ENCODE measurements around the gene AVPI1.
"Not testable (repeated sequence)": the region's sequence is repeated elsewhere in the genome, so short reads cannot be mapped to it uniquely, and the experiment has no call there.

AVPI1 gene

GRCh38 chr10:97713826-97714400, 26.9 kb upstream of the AVPI1 start:
- peak overlapping the region; percentile 77 for H3K4me3 ChIP-seq (ENCODE audit: low read length)
- DNase-seq (ENCODE audit: low read depth, low spot score): peak; percentile 41

- peak within 1 kb of the TSS; percentile 77 for H3K4me3 ChIP-seq (ENCODE audit: low read length)
- peak; percentile 32 for DNase-seq (ENCODE audit: low read depth, low spot score)
Measured at GRCh38 chr10:97713339-97713825, 26.3 kb upstream of the AVPI1 start, which contains the start of gene MARVELD1. TSS of gene MARVELD1 (plus strand) at chr10:97713730. CDS start at chr10:97713877, 147 bp downstream.

- no peak for DNase-seq (ENCODE audit: low read depth, low spot score)
Measured at GRCh38 chr10:97711640-97712572, 24.9 kb upstream of the AVPI1 start.

GRCh38 chr10:97708976-97709946, 22.2 kb upstream of the AVPI1 start:
- DNase-seq (ENCODE audit: low read depth, low spot score): no peak
- H3K4me3 ChIP-seq (ENCODE audit: low read length): no peak overlapping the region

More at GRCh38 chr10:97711640-97712572, 24.9 kb upstream of the AVPI1 start:
- H3K4me3 ChIP-seq (ENCODE audit: low read length): no peak overlapping the region

- H3K4me3 ChIP-seq (ENCODE audit: low read length): no peak overlapping the region
- DNase-seq (ENCODE audit: low read depth, low spot score): no peak
Measured at GRCh38 chr10:97708167-97708566, 21.1 kb upstream of the AVPI1 start.

- no peak overlapping the region for H3K4me3 ChIP-seq (ENCODE audit: low read length)
- DNase-seq (ENCODE audit: low read depth, low spot score): no peak
Measured at GRCh38 chr10:97707134-97707861, 20.3 kb upstream of the AVPI1 start.

GRCh38 chr10:97705006-97705670, 18.1 kb upstream of the AVPI1 start:
- H3K4me3 ChIP-seq (ENCODE audit: low read length): no peak overlapping the region
- no peak for DNase-seq (ENCODE audit: low read depth, low spot score)

- no peak overlapping the region for H3K4me3 ChIP-seq (ENCODE audit: low read length)
- DNase-seq (ENCODE audit: low read depth, low spot score): no peak
Measured at GRCh38 chr10:97704341-97704740, 17.3 kb upstream of the AVPI1 start.

- no peak for DNase-seq (ENCODE audit: low read depth, low spot score)
- no peak overlapping the region for H3K4me3 ChIP-seq (ENCODE audit: low read length)
Measured at GRCh38 chr10:97703398-97704067, 16.5 kb upstream of the AVPI1 start.

GRCh38 chr10:97701438-97702069, 14.5 kb upstream of the AVPI1 start:
- DNase-seq (ENCODE audit: low read depth, low spot score): peak; percentile 60

GRCh38 chr10:97698072-97698655, 11.1 kb upstream of the AVPI1 start:
- H3K4me3 ChIP-seq (ENCODE audit: low read length); DNase-seq (ENCODE audit: low read depth, low spot score): not testable (repeated sequence)

More at GRCh38 chr10:97701438-97702069, 14.5 kb upstream of the AVPI1 start:
- no peak overlapping the region for H3K4me3 ChIP-seq (ENCODE audit: low read length)

GRCh38 chr10:97690133-97690532, 3.1 kb upstream of the AVPI1 start:
- no peak for DNase-seq (ENCODE audit: low read depth, low spot score)
- H3K4me3 ChIP-seq (ENCODE audit: low read length): no peak overlapping the region

GRCh38 chr10:97689559-97690020, 2.5 kb upstream of the AVPI1 start:
- DNase-seq (ENCODE audit: low read depth, low spot score): no peak
- no peak overlapping the region for H3K4me3 ChIP-seq (ENCODE audit: low read length)

- DNase-seq (ENCODE audit: low read depth, low spot score): no peak
- H3K4me3 ChIP-seq (ENCODE audit: low read length): peak overlapping the region; percentile 65
Measured at GRCh38 chr10:97687785-97688781, 1.0 kb upstream of the AVPI1 start.

- peak overlapping the region; percentile 78 for H3K4me3 ChIP-seq (ENCODE audit: low read length)
- no peak for DNase-seq (ENCODE audit: low read depth, low spot score)
Measured at GRCh38 chr10:97686301-97686961, 610 bp downstream of the AVPI1 start.
